Right atrium auricular region (tissue), 2 donors: ENCODE results near the gene CRYGB. TPM values are rescaled to one million over a fixed set of nuclear protein-coding genes. Genes with fewer than 3 reads are reported as not detected.

ENCODE experiments used
- DNase-seq: peaks from one replicate; pipeline ENCODE4 v3.0.0-alpha.2; 2019; ENCODE audit warnings: low spot score
- H3K27ac ChIP-seq, 2 donors: fragments of 200-600 bp; sonication (generic); 1 replicate in 1 of 2; 2 replicates in 1 of 2; pipeline ENCODE4 v1.5.1; 2016 to 2019
- H3K27me3 ChIP-seq, 2 donors: fragments of 200-600 bp; sonication (generic); one replicate each; pipeline versions ENCODE4 v1.5.1 to v1.6.0; 2017 to 2019
- H3K36me3 ChIP-seq: fragments of 200-600 bp; sonication (generic); one replicate; pipeline ENCODE4 v1.5.1; 2016
- H3K4me1 ChIP-seq, 2 donors: fragments of 200-600 bp; sonication (generic); one replicate each; pipeline versions ENCODE4 v1.5.1 to v1.6.0; 2017 to 2019
- H3K4me3 ChIP-seq, 2 donors: fragments of 200-600 bp; sonication (generic); 1 replicate in 1 of 2; 2 replicates in 1 of 2; pipeline ENCODE4 v1.5.1; 2017 to 2019; ENCODE audit warnings: mild to moderate bottlenecking in 1 of 2, moderate library complexity in 1 of 2
- H3K9me3 ChIP-seq, 2 donors: fragments of 200-600 bp; sonication (generic); one replicate each; pipeline ENCODE4 v1.5.1; 2019
- total RNA-seq, 2 donors: library from RNA; depleted of rRNA; stranded (reverse); fragments of >200 nt; gene quantifications; one replicate each; pipeline ENCODE4 v1.1.0, GENCODE V29; 2016
- TF ChIP-seq, protein P1 (sequence below), 2 donors: fragments of 200-600 bp; sonication (generic); IDR thresholded peaks; one replicate each; pipeline ENCODE4 v1.5.1; 2019; ENCODE audit warnings: antibody characterized with exemption in 2 of 2

The CRYGB gene, protein sequence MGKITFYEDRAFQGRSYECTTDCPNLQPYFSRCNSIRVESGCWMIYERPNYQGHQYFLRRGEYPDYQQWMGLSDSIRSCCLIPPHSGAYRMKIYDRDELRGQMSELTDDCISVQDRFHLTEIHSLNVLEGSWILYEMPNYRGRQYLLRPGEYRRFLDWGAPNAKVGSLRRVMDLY
- not detected for total RNA-seq

DNA sequence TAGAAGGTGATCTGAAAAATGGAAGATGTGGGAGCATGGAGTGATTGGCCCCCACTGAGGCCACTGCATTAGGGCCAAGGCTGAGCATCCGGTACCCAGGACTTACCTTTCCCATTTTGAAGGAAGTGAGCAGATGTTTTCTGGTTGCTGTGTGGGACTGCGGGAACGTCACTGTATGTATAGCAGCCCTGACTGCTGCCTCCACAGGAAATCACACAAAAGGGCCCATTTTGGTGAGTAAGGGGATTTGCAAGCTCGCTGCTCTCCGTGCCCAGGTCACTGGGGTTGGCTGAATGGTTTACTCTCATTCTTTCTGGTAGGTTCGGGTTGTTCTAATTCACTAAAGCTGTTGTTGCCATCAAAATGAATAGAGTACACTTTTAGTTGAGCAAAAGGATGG is at the start of gene CRYGB:
Gene CRYGB, minus strand, starts transcription at position 153 of the 400 bp plus-strand sequence. Its CDS starts 38 bp downstream, at position 115.
- Histone ChIP-seq H3K4me3 (no peak within 1 kb of the TSS), H3K27ac (no peak within 1 kb of the TSS), H3K9me3 (no peaks in the 10 kb centered on the region), H3K36me3 (no peaks in the 10 kb centered on the region), H3K27me3 (no peaks in the 10 kb centered on the region), H3K4me1 (no peaks in the 10 kb centered on the region)
- no peak for DNase-seq
- TF ChIP-seq, protein P1, sequence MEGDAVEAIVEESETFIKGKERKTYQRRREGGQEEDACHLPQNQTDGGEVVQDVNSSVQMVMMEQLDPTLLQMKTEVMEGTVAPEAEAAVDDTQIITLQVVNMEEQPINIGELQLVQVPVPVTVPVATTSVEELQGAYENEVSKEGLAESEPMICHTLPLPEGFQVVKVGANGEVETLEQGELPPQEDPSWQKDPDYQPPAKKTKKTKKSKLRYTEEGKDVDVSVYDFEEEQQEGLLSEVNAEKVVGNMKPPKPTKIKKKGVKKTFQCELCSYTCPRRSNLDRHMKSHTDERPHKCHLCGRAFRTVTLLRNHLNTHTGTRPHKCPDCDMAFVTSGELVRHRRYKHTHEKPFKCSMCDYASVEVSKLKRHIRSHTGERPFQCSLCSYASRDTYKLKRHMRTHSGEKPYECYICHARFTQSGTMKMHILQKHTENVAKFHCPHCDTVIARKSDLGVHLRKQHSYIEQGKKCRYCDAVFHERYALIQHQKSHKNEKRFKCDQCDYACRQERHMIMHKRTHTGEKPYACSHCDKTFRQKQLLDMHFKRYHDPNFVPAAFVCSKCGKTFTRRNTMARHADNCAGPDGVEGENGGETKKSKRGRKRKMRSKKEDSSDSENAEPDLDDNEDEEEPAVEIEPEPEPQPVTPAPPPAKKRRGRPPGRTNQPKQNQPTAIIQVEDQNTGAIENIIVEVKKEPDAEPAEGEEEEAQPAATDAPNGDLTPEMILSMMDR (IDR thresholded peaks at IDR 0.05), result no peak

DNA sequence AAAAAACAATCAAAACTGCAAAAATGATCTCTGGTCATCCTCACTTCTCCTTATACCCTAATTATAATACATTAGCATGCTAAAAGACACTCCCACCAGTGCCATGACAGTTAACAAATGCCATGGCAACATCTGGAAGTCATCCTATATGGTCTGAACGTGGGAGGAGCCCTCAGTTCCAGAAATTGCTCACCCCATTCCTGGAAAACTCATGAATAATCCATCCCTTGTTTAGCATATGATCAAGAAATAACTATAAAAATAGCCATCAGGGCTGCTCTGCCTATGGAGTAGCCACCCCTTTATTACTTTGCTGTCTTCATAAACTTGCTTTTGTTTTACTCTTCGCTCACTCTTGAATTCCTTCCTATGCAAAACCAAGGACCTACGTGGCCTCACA is 49.6 kb upstream of the CRYGB start:
- Histone ChIP-seq H3K27ac (no peak overlapping the region), H3K27me3 (no peaks in the 10 kb centered on the region), H3K9me3 (no peaks in the 10 kb centered on the region), H3K4me1 (no peaks in the 10 kb centered on the region), H3K4me3 (no peak overlapping the region), H3K36me3 (no peaks in the 10 kb centered on the region)
- DNase-seq, result no peak
- TF ChIP-seq, protein P1 (IDR thresholded peaks at IDR 0.05), result no peak

GRCh38 chr2:208192611-208193236 is 46.8 kb upstream of the CRYGB start:
- no peak overlapping the region for H3K27ac ChIP-seq
- no peaks in the 10 kb centered on the region for H3K9me3 ChIP-seq
- H3K4me3 ChIP-seq, result no peak overlapping the region
- no peaks in the 10 kb centered on the region for H3K36me3 ChIP-seq
- DNase-seq, result no peak
- H3K27me3 ChIP-seq, result no peaks in the 10 kb centered on the region
- TF ChIP-seq, protein P1 (IDR thresholded peaks at IDR 0.05), result no peak
- H3K4me1 ChIP-seq, result no peaks in the 10 kb centered on the region

DNA sequence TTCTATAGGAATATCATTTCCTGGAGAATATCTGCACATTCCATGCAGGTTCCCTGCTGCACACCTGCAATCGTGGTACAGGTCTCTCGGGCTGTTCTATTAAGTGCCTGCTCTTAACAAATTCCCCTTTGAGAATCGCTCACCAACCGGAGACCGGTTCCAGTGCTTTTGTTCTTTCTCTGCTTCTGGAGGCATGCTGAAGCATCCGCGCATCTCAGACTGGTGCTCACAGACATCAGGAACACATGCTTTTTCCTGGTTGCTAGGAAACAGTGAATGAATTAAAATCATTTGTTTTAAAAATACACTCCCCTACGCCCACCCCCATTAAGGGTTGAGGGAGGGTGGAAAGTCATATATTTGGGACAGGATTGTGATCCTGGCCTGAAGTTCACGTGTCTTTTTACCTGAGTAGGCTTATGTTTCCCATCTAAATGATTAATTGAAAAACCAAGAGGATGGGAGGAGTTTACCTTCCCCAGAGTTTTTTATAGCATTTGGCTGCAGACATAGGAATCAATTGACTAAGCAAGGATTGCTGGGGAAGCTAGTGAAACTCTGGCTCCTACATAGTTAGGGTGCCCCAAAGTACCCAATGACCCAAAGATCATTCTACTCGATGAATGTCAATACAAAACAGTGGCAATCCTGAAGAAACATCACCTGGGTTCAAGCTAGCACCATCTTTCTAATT is 44.0 kb upstream of the CRYGB start, which contains the start of gene C2orf80:
Gene C2orf80, minus strand, starts transcription at position 221 of the 694 bp plus-strand sequence. CDS start 3,044 bp downstream, outside the sequence.
- Histone ChIP-seq H3K4me1 (no peaks in the 10 kb centered on the region), H3K9me3 (no peaks in the 10 kb centered on the region), H3K36me3 (no peaks in the 10 kb centered on the region), H3K4me3 (no peak within 1 kb of the TSS), H3K27me3 (no peaks in the 10 kb centered on the region), H3K27ac (no peak within 1 kb of the TSS)
- DNase-seq, result no peak
- TF ChIP-seq, protein P1 (IDR thresholded peaks at IDR 0.05), result no peak

DNA sequence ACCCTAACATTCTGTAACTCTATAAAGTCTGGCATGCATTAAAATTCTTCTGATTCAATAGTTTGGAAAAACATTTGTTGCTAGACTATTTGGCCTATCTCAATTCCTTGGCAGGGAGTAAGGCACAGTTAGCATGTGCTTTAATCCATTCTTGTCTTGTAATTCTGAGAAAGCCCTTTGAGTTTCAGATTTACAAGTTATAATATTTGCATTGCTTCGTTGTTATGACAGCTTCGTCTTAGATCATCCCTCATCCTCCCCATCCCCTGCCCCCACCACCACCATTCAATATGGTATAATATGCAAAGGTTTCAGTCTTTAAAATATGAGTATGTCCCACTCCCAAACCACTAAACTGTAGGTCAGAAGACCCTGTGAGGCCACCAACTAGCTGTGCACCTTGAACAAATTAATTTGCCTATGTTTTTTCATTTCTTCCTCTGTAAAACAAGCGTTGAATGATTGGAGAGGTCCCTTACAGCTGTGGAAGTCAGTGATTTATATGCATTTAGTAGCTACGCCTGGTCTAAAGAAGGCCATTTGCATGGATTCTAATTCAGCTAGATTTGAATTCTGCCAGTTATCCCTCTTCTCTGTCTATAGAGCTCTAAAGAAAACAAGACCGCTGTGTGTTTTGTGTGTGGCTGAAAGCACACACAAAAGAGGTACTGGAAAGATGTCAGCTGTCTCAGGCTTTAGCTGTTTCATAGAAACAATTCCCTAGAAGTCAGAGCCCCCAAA is 43.3 kb upstream of the CRYGB start:
- H3K4me1 ChIP-seq, result no peaks in the 10 kb centered on the region
- TF ChIP-seq, protein P1 (IDR thresholded peaks at IDR 0.05), result no peak
- H3K27ac ChIP-seq, result no peak overlapping the region
- no peaks in the 10 kb centered on the region for H3K36me3 ChIP-seq
- H3K9me3 ChIP-seq, result no peaks in the 10 kb centered on the region
- DNase-seq, result no peak
- no peaks in the 10 kb centered on the region for H3K27me3 ChIP-seq
- H3K4me3 ChIP-seq, result no peak overlapping the region
